ENCODE measurements around the gene C4BPB.

- TF ChIP-seq CTCF (IDR thresholded peaks at IDR 0.05 in 8 of 11, conservative IDR thresholded peaks at IDR 0.05 in 3 of 11) (no peak), POLR2AphosphoS5 (IDR thresholded peaks at IDR 0.05) (no peak)
Measured at GRCh38 chr1:207084232-207084631, 4.4 kb upstream of the C4BPB start.
